HG03521 (cell line): ENCODE data around the gene ABCD3.
"Not testable (repeated sequence)": the region's sequence is repeated elsewhere in the genome, so short reads cannot be mapped to it uniquely, and the experiment has no call there.

ENCODE experiments used
- ATAC-seq: cut with Tn5 transposase; IDR thresholded peaks from one replicate; pipeline ENCODE4 v1.9.1; 2021; ENCODE audit warnings: mild to moderate bottlenecking, moderate library complexity; ENCODE audit not compliant: unreplicated experiment

ABCD3 gene

GRCh38 chr1:94417978-94418663 is at the start of gene ABCD3:
ABCD3 (plus strand) TSS chr1:94418389; CDS start chr1:94418479, 90 bp downstream.
- ATAC-seq = peak; percentile 96

- ATAC-seq = not testable (repeated sequence)
Observed at GRCh38 chr1:94372771-94373170, 45.4 kb upstream of the ABCD3 start.

GRCh38 chr1:94373311-94373710 is 44.9 kb upstream of the ABCD3 start:
- ATAC-seq = not testable (repeated sequence)

GRCh38 chr1:94375666-94376065 is 42.5 kb upstream of the ABCD3 start:
- not testable (repeated sequence) for ATAC-seq

GRCh38 chr1:94378493-94378892 is 39.7 kb upstream of the ABCD3 start:
- ATAC-seq = not testable (repeated sequence)

- ATAC-seq = no peak
Observed at GRCh38 chr1:94379615-94380014, 38.6 kb upstream of the ABCD3 start.

GRCh38 chr1:94382201-94382600 is 36.0 kb upstream of the ABCD3 start:
- no peak for ATAC-seq

- ATAC-seq = no peak
Observed at GRCh38 chr1:94383966-94384408, 34.2 kb upstream of the ABCD3 start.

- ATAC-seq = no peak
Observed at GRCh38 chr1:94384485-94385265, 33.5 kb upstream of the ABCD3 start.

GRCh38 chr1:94385308-94385929 is 32.8 kb upstream of the ABCD3 start:
- ATAC-seq = no peak

GRCh38 chr1:94389298-94389697 is 28.9 kb upstream of the ABCD3 start:
- ATAC-seq = no peak

GRCh38 chr1:94394247-94394646 is 23.9 kb upstream of the ABCD3 start:
- ATAC-seq = no peak

GRCh38 chr1:94395231-94395630 is 23.0 kb upstream of the ABCD3 start:
- ATAC-seq = no peak

GRCh38 chr1:94395748-94396309 is 22.4 kb upstream of the ABCD3 start:
- ATAC-seq = no peak

GRCh38 chr1:94396356-94397010 is 21.7 kb upstream of the ABCD3 start:
- ATAC-seq = no peak

GRCh38 chr1:94398356-94398755 is 19.8 kb upstream of the ABCD3 start:
- no peak for ATAC-seq

- no peak for ATAC-seq
Observed at GRCh38 chr1:94399453-94399852, 18.7 kb upstream of the ABCD3 start.

- no peak for ATAC-seq
Observed at GRCh38 chr1:94401206-94401605, 17.0 kb upstream of the ABCD3 start.

- no peak for ATAC-seq
Observed at GRCh38 chr1:94406446-94406845, 11.7 kb upstream of the ABCD3 start.

GRCh38 chr1:94408104-94408830 is 9.9 kb upstream of the ABCD3 start:
- no peak for ATAC-seq
